ENCODE results near the gene ADD3. TPM values are rescaled to one million over a fixed set of nuclear protein-coding genes. Genes with fewer than 3 reads are reported as not detected.

Gene ADD3
- total and polyA plus RNA-seq, 2 donors (not counting 3 experiments of a cell fraction or from before 2014, with no cell fraction given) = 14.9 to 55.2 TPM

DNA sequence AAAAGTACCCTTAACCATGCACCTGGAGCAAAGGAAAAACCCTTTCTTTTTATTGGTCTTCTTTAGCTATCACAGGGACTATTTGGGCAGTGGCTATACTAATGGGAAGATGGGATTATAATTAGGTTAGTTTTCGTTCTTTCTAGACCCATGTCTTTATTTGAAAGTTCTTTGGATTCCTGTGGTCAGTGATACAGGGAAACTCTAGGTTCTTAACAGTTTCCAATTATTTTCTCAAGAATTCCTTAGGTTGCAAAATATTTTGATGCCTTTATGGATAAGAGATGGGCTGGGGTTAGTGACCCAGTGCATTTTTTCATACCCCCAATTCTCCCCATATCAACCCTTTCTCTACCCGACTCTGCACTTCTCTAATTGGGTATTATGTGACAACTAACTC, 49.0 kb downstream of the ADD3 start:
- H3K27ac ChIP-seq (ENCODE audit: insufficient read depth, low read depth, low read length) = no peak overlapping the region
- H3K4me2 ChIP-seq (ENCODE audit: insufficient read depth, low read length) = no peak overlapping the region
- no peaks in the 10 kb centered on the region for H3K27me3 ChIP-seq (ENCODE audit: control insufficient read depth in 2 of 2, insufficient read depth in 2 of 2, low read length in 2 of 2)
- no peak overlapping the region for H3K9ac ChIP-seq (replicated peaks; ENCODE audit: extremely low read depth, insufficient read depth, low read length)
- dilution Hi-C loops (cut with MboI; ENCODE audit: extremely low pct_ligation_motif_present, low sequenced_read_pairs) (no loop called here), intact Hi-C loops (cut with micrococcal nuclease) (loop anchor here (2.0 kb wide), 1 partner anchor 14 kb away; no protein-coding TSS in a partner anchor)
- POLR2A ChIA-PET = no interaction called here
- BruUV-seq (replicated peaks) = no TSS peak
- H3K9me1 ChIP-seq (replicated peaks; ENCODE audit: control insufficient read depth, extremely low read depth, insufficient read depth, low read length) = no peaks in the 10 kb centered on the region
- H3K4me3 ChIP-seq (replicated peaks in 1 of 3; ENCODE audit: insufficient read depth in 1 of 3, low read depth in 1 of 3, low read length in 3 of 3) = no peak overlapping the region
- no peaks in the 10 kb centered on the region for H3K9me3 ChIP-seq (replicated peaks; ENCODE audit: control insufficient read depth, insufficient read depth, low read length)
- FAIRE-seq (no peak), DNase-seq (ENCODE audit: low read depth, low spot score) (no peak)
- CTCF ChIA-PET = interaction anchor here (2.0 to 2.1 kb wide), 2 partner anchors 20 to 22 kb away, joined by 9 read pairs; no protein-coding TSS in a partner anchor
- H4K20me1 ChIP-seq (replicated peaks; ENCODE audit: control insufficient read depth, extremely low read depth, insufficient read depth, low read length) = no peaks in the 10 kb centered on the region
- H3K36me3 ChIP-seq (ENCODE audit: control insufficient read depth in 2 of 2, extremely low read depth in 1 of 2, insufficient read depth in 2 of 2, low read length in 2 of 2) = no peaks in the 10 kb centered on the region
- no peaks in the 10 kb centered on the region for H3K79me2 ChIP-seq (ENCODE audit: control insufficient read depth, insufficient read depth, low read length)
- no peak overlapping the region for H2AFZ ChIP-seq (ENCODE audit: low read depth, low read length)
- no peak for TF ChIP-seq POLR2A (IDR thresholded peaks at IDR 0.05; ENCODE audit: low read depth, low read length)
- TF ChIP-seq EZH2 (IDR thresholded peaks at IDR 0.05; ENCODE audit: borderline replicate concordance, low read depth, low read length, severe bottlenecking) = no peak
- no peak for TF ChIP-seq POLR2AphosphoS5 (IDR thresholded peaks at IDR 0.05; ENCODE audit: insufficient read depth, low read depth, low read length)
- TF ChIP-seq FOS (IDR thresholded peaks at IDR 0.05; ENCODE audit: borderline replicate concordance, insufficient read depth, low read length) = no peak
- no peak for TF ChIP-seq JUN (IDR thresholded peaks at IDR 0.05; ENCODE audit: borderline replicate concordance, insufficient read depth, insufficient read length, low read depth)
- TF ChIP-seq MYC (IDR thresholded peaks at IDR 0.05; ENCODE audit: low read depth, low read length) = no peak
- TF ChIP-seq GATA2 (IDR thresholded peaks at IDR 0.05; ENCODE audit: insufficient read depth, insufficient read length, low read depth, low read length) = no peak
- TF ChIP-seq, protein P1, sequence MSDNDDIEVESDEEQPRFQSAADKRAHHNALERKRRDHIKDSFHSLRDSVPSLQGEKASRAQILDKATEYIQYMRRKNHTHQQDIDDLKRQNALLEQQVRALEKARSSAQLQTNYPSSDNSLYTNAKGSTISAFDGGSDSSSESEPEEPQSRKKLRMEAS (IDR thresholded peaks at IDR 0.05; ENCODE audit: insufficient read depth, insufficient read length) = no peak
- TF ChIP-seq, protein P2, sequence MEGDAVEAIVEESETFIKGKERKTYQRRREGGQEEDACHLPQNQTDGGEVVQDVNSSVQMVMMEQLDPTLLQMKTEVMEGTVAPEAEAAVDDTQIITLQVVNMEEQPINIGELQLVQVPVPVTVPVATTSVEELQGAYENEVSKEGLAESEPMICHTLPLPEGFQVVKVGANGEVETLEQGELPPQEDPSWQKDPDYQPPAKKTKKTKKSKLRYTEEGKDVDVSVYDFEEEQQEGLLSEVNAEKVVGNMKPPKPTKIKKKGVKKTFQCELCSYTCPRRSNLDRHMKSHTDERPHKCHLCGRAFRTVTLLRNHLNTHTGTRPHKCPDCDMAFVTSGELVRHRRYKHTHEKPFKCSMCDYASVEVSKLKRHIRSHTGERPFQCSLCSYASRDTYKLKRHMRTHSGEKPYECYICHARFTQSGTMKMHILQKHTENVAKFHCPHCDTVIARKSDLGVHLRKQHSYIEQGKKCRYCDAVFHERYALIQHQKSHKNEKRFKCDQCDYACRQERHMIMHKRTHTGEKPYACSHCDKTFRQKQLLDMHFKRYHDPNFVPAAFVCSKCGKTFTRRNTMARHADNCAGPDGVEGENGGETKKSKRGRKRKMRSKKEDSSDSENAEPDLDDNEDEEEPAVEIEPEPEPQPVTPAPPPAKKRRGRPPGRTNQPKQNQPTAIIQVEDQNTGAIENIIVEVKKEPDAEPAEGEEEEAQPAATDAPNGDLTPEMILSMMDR (IDR thresholded peaks at IDR 0.05; ENCODE audit: extremely low read depth in 1 of 2, insufficient read depth in 1 of 2, low read depth in 1 of 2, low read length in 2 of 2) = no peak
- H3K4me1 ChIP-seq (ENCODE audit: control insufficient read depth, extremely low read depth, insufficient read depth, low read length) = peaks cover 14% of the 10 kb centered on the region
